22Rv1 (cell line): Measurements from ENCODE around the gene RNPEPL1.

ENCODE experiments used
- H3K27ac ChIP-seq: fragments of 450-650 bp; 2 replicates; pipeline ENCODE4 v1.5.1; 2017
- CTCF ChIP-seq: fragments of 450-650 bp; IDR thresholded peaks from 2 replicates; pipeline ENCODE4 v1.5.1; 2017; ENCODE audit warnings: mild to moderate bottlenecking
- ZFX ChIP-seq: fragments of 450-650 bp; IDR thresholded peaks from 2 replicates; pipeline ENCODE4 v1.6.1; 2017; ENCODE audit warnings: antibody characterized with exemption, borderline replicate concordance

The RNPEPL1 gene

DNA sequence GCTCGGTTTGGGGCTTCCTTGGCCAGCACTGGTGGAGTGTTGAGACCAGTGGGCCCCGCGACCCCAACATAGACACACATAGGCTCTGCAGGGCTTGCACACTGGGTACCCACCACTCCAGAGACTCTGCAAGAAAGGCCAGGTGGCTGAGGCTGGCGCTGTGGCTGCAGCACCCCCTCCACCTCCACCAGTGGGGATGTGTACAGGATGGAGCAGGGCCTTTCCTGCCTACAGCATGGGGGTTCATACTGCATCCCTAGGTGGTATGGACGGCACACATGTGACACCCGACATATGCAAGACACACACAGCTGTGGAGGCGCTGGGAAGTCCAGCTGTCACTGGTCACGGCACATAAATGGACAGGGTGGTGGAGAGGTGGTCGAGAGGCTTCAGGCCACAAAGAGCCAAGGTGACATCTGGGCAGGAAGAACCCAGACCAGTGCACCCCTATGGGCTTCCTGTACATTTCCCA lies 1.3 kb downstream of the RNPEPL1 start:
- peak overlapping the region; percentile 94 for H3K27ac ChIP-seq
- TF ChIP-seq CTCF (no peak), ZFX (no peak)

GRCh38 chr2:240569998-240570530 lies 1.8 kb downstream of the RNPEPL1 start:
- TF ChIP-seq ZFX (no peak), CTCF (no peak)
- H3K27ac ChIP-seq = peak overlapping the region; percentile 94; the same call in 1 of the 2 replicates

GRCh38 chr2:240570531-240571313 lies 2.4 kb downstream of the RNPEPL1 start:
- no peak overlapping the region for H3K27ac ChIP-seq
- TF ChIP-seq CTCF = no peak

- TF ChIP-seq ZFX = no peak
- no peak for TF ChIP-seq CTCF
- no peak overlapping the region for H3K27ac ChIP-seq
Measured at GRCh38 chr2:240571314-240571973, 3.2 kb downstream of the RNPEPL1 start.

DNA sequence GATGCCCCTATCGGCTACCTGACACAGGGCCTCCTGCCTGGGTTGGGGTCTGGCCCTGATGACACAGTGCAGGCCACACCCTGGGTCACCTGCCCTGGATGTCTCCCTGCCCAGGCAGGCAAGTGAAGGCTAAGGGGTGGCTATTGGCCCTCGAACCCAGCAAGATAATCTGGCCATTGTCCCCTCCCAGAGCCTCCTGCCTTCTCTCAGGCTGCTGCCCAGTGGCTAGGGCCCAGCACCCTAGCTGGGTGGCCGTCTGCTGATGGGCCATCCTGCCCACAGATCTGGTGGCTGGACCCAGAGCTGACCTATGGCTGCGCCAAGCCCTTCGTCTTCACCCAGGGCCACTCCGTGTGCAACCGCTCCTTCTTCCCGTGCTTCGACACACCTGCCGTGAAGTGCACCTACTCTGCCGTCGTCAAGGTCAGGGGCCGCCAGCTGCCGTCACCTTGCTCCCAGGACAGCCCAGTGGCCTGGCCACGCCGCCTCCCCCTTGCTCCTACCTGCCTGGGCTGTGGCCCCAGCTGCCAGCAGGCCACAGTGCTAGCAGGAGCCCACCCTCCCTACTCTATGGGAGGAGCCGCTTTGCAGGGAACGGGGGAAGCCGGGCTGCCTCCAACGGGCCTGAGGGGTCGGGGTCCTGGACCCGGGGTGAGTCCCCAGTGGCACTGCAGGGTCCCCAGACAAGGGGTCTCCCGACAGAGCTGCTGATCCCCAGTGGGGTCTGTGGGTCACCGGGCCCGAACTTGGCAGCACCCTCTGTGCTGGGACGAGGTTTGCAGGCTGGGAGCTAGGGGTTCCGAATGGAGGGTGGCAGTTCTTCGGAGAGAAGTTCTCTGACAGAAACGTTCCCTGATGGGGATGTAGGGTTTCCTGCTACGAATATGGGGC lies 4.1 kb downstream of the RNPEPL1 start:
- H3K27ac ChIP-seq = no peak overlapping the region
- TF ChIP-seq ZFX (no peak), CTCF (no peak)

- TF ChIP-seq ZFX (no peak), CTCF (no peak)
- no peak overlapping the region for H3K27ac ChIP-seq
Measured at GRCh38 chr2:240573071-240573515, 4.8 kb downstream of the RNPEPL1 start.
